ENCODE data around the gene GLIS1. TPM values are rescaled to one million over a fixed set of nuclear protein-coding genes. Genes with fewer than 3 reads are reported as not detected.

GLIS1 gene
- total RNA-seq, 1 donor from 2014 or later, result not detected

GRCh38 chr1:53562291-53562980 lies 176.5 kb downstream of the GLIS1 start:
- TF ChIP-seq CTCF (IDR thresholded peaks at IDR 0.05), result no peak
- peaks cover 3% of the 10 kb centered on the region for H3K36me3 Mint-ChIP-seq (ENCODE audit: low read depth)
- ChIA-PET CTCF (no interaction called here), POLR2A (no interaction called here)
- intact Hi-C loops (cut with micrococcal nuclease), result no loop called here
- no peak for DNase-seq
- H3K27me3 Mint-ChIP-seq, result peaks cover 20% of the 10 kb centered on the region
- H3K4me3 Mint-ChIP-seq, result no peak overlapping the region
- no peak overlapping the region for H3K27ac Mint-ChIP-seq
- peaks cover 8% of the 10 kb centered on the region for H3K9me3 Mint-ChIP-seq
- no peak for ATAC-seq (ENCODE audit: low read depth)
- H3K4me1 Mint-ChIP-seq, result no peaks in the 10 kb centered on the region

- H3K4me1 Mint-ChIP-seq, result no peaks in the 10 kb centered on the region
- no peak for TF ChIP-seq CTCF (IDR thresholded peaks at IDR 0.05)
- intact Hi-C loops (cut with micrococcal nuclease), result no loop called here
- CTCF ChIA-PET, result no interaction called here
- no peaks in the 10 kb centered on the region for H3K36me3 Mint-ChIP-seq (ENCODE audit: low read depth)
- H3K9me3 Mint-ChIP-seq, result peaks cover under 1% of the 10 kb centered on the region
- peaks cover 20% of the 10 kb centered on the region for H3K27me3 Mint-ChIP-seq
- no peak for DNase-seq
- POLR2A ChIA-PET, result no interaction called here
- H3K27ac Mint-ChIP-seq, result no peak overlapping the region
- no peak overlapping the region for H3K4me3 Mint-ChIP-seq
- ATAC-seq (ENCODE audit: low read depth), result no peak
Measured at GRCh38 chr1:53561503-53562105, 177.4 kb downstream of the GLIS1 start.

DNA sequence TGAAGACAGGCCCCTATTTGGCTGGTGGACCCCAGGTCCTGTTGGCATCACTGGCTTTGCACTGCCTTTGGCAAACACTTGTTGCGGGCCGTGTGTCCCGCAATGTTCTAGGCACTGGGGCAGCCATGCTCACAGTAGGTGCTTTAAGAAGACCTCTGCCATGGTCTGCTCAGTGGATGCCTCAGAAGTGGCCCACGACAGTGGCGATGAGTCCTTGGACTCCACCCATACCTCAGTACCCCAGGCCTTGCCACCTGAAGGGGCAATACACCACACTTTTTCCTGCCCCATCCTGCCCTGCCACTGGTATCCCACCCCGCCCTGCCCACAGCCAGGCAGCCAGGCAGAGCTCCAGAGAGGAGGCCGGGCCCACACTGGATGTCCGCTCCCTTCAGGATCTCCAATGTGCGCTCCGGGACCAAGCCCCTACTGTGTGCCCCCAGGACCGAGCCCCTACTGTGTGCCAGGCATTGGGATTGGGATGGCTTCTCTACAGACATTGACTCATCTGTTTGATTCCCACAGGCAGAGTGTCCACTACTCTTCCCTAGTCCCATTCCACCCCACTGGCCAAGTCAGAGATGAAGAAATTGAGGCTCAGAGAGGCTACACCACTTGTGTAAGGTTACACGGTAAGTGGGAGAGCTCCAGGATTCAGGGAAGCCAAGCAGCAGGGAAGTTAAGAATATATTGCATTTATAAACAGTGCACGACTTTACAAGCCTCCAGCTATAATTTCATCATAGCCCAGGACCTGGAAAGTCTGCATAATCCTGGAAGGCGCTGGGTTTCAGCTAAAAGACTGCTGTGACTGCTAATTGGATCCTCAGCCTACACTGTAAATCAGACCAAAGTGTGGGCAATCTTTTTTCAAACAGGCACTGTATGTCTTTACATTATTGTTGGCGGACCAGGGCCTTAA lies 178.1 kb downstream of the GLIS1 start:
- Mint-ChIP-seq H3K4me3 (no peak overlapping the region), H3K36me3 (ENCODE audit: low read depth) (no peaks in the 10 kb centered on the region), H3K9me3 (no peaks in the 10 kb centered on the region), H3K27ac (no peak overlapping the region), H3K27me3 (peaks cover 20% of the 10 kb centered on the region), H3K4me1 (no peaks in the 10 kb centered on the region)
- intact Hi-C loops (cut with micrococcal nuclease), result no loop called here
- ATAC-seq (ENCODE audit: low read depth) (no peak), DNase-seq (peak; percentile 9)
- CTCF ChIA-PET, result no interaction called here
- TF ChIP-seq CTCF (IDR thresholded peaks at IDR 0.05), result no peak
- POLR2A ChIA-PET, result no interaction called here

DNA sequence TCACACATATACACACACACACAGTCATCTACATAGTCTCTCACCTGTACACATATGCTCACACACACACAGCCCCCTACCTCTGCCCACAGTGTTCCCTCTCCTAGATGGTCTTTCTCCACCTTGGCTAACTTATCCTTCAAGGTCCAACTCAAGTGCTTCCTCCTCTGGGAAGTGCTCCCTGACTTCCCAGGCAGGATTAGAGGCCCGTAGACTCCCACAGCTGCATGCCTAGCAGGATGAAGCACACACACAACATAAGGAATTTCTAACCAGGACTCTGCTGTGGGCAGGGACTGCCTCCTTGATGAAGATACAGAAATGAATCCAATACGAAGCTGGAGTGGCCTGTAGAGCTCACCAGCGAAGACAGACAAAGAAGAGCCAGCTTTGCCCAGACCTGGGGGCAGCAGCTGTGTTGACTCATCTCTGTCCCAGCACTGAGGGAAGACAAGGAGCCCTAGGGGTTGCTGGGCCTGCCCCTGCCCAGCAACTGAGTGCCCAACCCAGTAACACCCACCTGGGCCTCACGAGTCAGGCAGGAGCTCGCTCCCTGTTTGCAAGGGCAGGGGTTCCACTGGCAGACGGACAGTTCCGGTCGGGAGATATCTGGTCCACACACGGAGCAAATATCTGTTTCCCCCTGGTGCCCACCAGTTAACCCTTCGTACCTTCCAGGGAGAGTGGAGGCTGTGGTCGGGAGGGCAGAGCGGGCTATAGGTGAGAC lies 178.9 kb downstream of the GLIS1 start:
- Mint-ChIP-seq H3K27me3 (peaks cover 20% of the 10 kb centered on the region), H3K9me3 (no peaks in the 10 kb centered on the region), H3K4me3 (no peak overlapping the region), H3K4me1 (no peaks in the 10 kb centered on the region), H3K27ac (no peak overlapping the region), H3K36me3 (ENCODE audit: low read depth) (no peaks in the 10 kb centered on the region)
- POLR2A ChIA-PET, result no interaction called here
- no peak for ATAC-seq (ENCODE audit: low read depth)
- TF ChIP-seq CTCF (IDR thresholded peaks at IDR 0.05), result no peak
- CTCF ChIA-PET, result no interaction called here
- DNase-seq, result no peak
- intact Hi-C loops (cut with micrococcal nuclease), result no loop called here
